ENCODE results near the gene ADGRL1.
"Not testable (repeated sequence)": the region's sequence is repeated elsewhere in the genome, so short reads cannot be mapped to it uniquely, and the experiment has no call there.

The ADGRL1 gene

GRCh38 chr19:14217886-14218285 lies 11.9 kb upstream of the ADGRL1 start:
- H3K27ac ChIP-seq (replicated peaks; ENCODE audit: low read length); H2BK120ac ChIP-seq (ENCODE audit: low read depth, low read length); H2BK5ac ChIP-seq (ENCODE audit: low read length); H3K4me2 ChIP-seq (ENCODE audit: insufficient read depth, low read length, poor library complexity, severe bottlenecking); H3K36me3 ChIP-seq (replicated peaks in 1 of 2; ENCODE audit: control insufficient read depth in 2 of 2, insufficient read depth in 2 of 2, low read length in 2 of 2); H4K8ac ChIP-seq (ENCODE audit: low read depth, low read length); H3K14ac ChIP-seq (ENCODE audit: low read length); H4K91ac ChIP-seq (ENCODE audit: low read depth, low read length, poor library complexity); H3K27me3 ChIP-seq (ENCODE audit: control insufficient read depth in 3 of 3, insufficient read depth in 3 of 3, low read depth in 1 of 3, low read length in 3 of 3); DNase-seq (ENCODE audit: low spot score); H3K9me3 ChIP-seq (replicated peaks in 1 of 2; ENCODE audit: control insufficient read depth in 2 of 2, insufficient read depth in 1 of 2, low read depth in 1 of 2, low read length in 2 of 2); H3K18ac ChIP-seq (ENCODE audit: low read length); H3K4me1 ChIP-seq (ENCODE audit: control insufficient read depth in 2 of 2, insufficient read depth in 1 of 2, low read depth in 1 of 2, low read length in 2 of 2); H3K4me3 ChIP-seq (ENCODE audit: low read length in 2 of 2); H2BK12ac ChIP-seq (ENCODE audit: low read length); H2AFZ ChIP-seq (ENCODE audit: low read length); H3K4ac ChIP-seq (ENCODE audit: low read length); H3K9ac ChIP-seq (ENCODE audit: low read depth, low read length, poor library complexity); H2BK15ac ChIP-seq (ENCODE audit: low read length); H3K79me1 ChIP-seq (ENCODE audit: low read depth, low read length); H3K23ac ChIP-seq (ENCODE audit: low read depth, low read length, poor library complexity): not testable (repeated sequence)
- H2AK5ac ChIP-seq (ENCODE audit: low read depth, low read length) = peak overlapping the region; percentile 0
- whole genome bisulfite sequencing, 2 donors (ENCODE audit: extremely low coverage in 2 of 2, insufficient read length in 2 of 2, insufficient replicate concordance in 1 of 2) = no CpG with 5 or more reads among the region's 4 CpGs

GRCh38 chr19:14214580-14214979 lies 8.6 kb upstream of the ADGRL1 start:
- DNase-seq (ENCODE audit: low spot score) = no peak
- H3K4me1 ChIP-seq (ENCODE audit: control insufficient read depth in 2 of 2, insufficient read depth in 1 of 2, low read depth in 1 of 2, low read length in 2 of 2) = no peaks in the 10 kb centered on the region
- H2BK120ac ChIP-seq (ENCODE audit: low read depth, low read length) = no peak overlapping the region
- H3K4me3 ChIP-seq (ENCODE audit: low read length in 2 of 2) = no peak overlapping the region
- H3K4ac ChIP-seq (ENCODE audit: low read length) = no peak overlapping the region
- no peak overlapping the region for H3K23ac ChIP-seq (ENCODE audit: low read depth, low read length, poor library complexity)
- no peaks in the 10 kb centered on the region for H3K79me1 ChIP-seq (ENCODE audit: low read depth, low read length)
- no peak overlapping the region for H3K9ac ChIP-seq (ENCODE audit: low read depth, low read length, poor library complexity)
- no peak overlapping the region for H2BK12ac ChIP-seq (ENCODE audit: low read length)
- H3K27me3 ChIP-seq (ENCODE audit: control insufficient read depth in 3 of 3, insufficient read depth in 3 of 3, low read depth in 1 of 3, low read length in 3 of 3) = no peaks in the 10 kb centered on the region
- no peaks in the 10 kb centered on the region for H3K9me3 ChIP-seq (replicated peaks in 1 of 2; ENCODE audit: control insufficient read depth in 2 of 2, insufficient read depth in 1 of 2, low read depth in 1 of 2, low read length in 2 of 2)
- WGBS, 2 donors (ENCODE audit: extremely low coverage in 2 of 2, insufficient read length in 2 of 2, insufficient replicate concordance in 1 of 2) = no CpG with 5 or more reads among the region's 2 CpGs
- no peak overlapping the region for H3K18ac ChIP-seq (ENCODE audit: low read length)
- H3K4me2 ChIP-seq (ENCODE audit: insufficient read depth, low read length, poor library complexity, severe bottlenecking) = no peak overlapping the region
- no peak overlapping the region for H2AFZ ChIP-seq (ENCODE audit: low read length)
- no peak overlapping the region for H3K27ac ChIP-seq (replicated peaks; ENCODE audit: low read length)
- H3K36me3 ChIP-seq (replicated peaks in 1 of 2; ENCODE audit: control insufficient read depth in 2 of 2, insufficient read depth in 2 of 2, low read length in 2 of 2) = no peaks in the 10 kb centered on the region
- H3K14ac ChIP-seq (ENCODE audit: low read length) = no peak overlapping the region
- H2AK5ac ChIP-seq (ENCODE audit: low read depth, low read length) = no peak overlapping the region
- H2BK5ac ChIP-seq (ENCODE audit: low read length) = no peak overlapping the region
- no peak overlapping the region for H2BK15ac ChIP-seq (ENCODE audit: low read length)
- H4K8ac ChIP-seq (ENCODE audit: low read depth, low read length) = no peak overlapping the region
- no peak overlapping the region for H4K91ac ChIP-seq (ENCODE audit: low read depth, low read length, poor library complexity)

GRCh38 chr19:14210182-14210581 lies 4.2 kb upstream of the ADGRL1 start:
- not testable (repeated sequence) for H3K27ac ChIP-seq (replicated peaks; ENCODE audit: low read length); H3K14ac ChIP-seq (ENCODE audit: low read length); H2BK120ac ChIP-seq (ENCODE audit: low read depth, low read length); H3K4me3 ChIP-seq (ENCODE audit: low read length in 2 of 2); H3K4me1 ChIP-seq (ENCODE audit: control insufficient read depth in 2 of 2, insufficient read depth in 1 of 2, low read depth in 1 of 2, low read length in 2 of 2); H2AFZ ChIP-seq (ENCODE audit: low read length); H2BK5ac ChIP-seq (ENCODE audit: low read length); H3K23ac ChIP-seq (ENCODE audit: low read depth, low read length, poor library complexity); H4K8ac ChIP-seq (ENCODE audit: low read depth, low read length); H3K4ac ChIP-seq (ENCODE audit: low read length); H3K36me3 ChIP-seq (replicated peaks in 1 of 2; ENCODE audit: control insufficient read depth in 2 of 2, insufficient read depth in 2 of 2, low read length in 2 of 2); H2BK15ac ChIP-seq (ENCODE audit: low read length); H2BK12ac ChIP-seq (ENCODE audit: low read length); H3K79me1 ChIP-seq (ENCODE audit: low read depth, low read length); DNase-seq (ENCODE audit: low spot score); H3K9me3 ChIP-seq (replicated peaks in 1 of 2; ENCODE audit: control insufficient read depth in 2 of 2, insufficient read depth in 1 of 2, low read depth in 1 of 2, low read length in 2 of 2); H4K91ac ChIP-seq (ENCODE audit: low read depth, low read length, poor library complexity); H3K27me3 ChIP-seq (ENCODE audit: control insufficient read depth in 3 of 3, insufficient read depth in 3 of 3, low read depth in 1 of 3, low read length in 3 of 3); H3K4me2 ChIP-seq (ENCODE audit: insufficient read depth, low read length, poor library complexity, severe bottlenecking)
- Histone ChIP-seq H2AK5ac (ENCODE audit: low read depth, low read length) (peak overlapping the region; percentile 91), H3K9ac (ENCODE audit: low read depth, low read length, poor library complexity) (peak overlapping the region; percentile 50), H3K18ac (ENCODE audit: low read length) (peak overlapping the region; percentile 2)
- WGBS, 2 donors (ENCODE audit: extremely low coverage in 2 of 2, insufficient read length in 2 of 2, insufficient replicate concordance in 1 of 2) = no CpG with 5 or more reads among the region's 9 CpGs

GRCh38 chr19:14209401-14209800 lies 3.4 kb upstream of the ADGRL1 start:
- H2BK5ac ChIP-seq (ENCODE audit: low read length); H3K4me3 ChIP-seq (ENCODE audit: low read length in 2 of 2); H3K4me1 ChIP-seq (ENCODE audit: control insufficient read depth in 2 of 2, insufficient read depth in 1 of 2, low read depth in 1 of 2, low read length in 2 of 2); H3K4me2 ChIP-seq (ENCODE audit: insufficient read depth, low read length, poor library complexity, severe bottlenecking); H3K9me3 ChIP-seq (replicated peaks in 1 of 2; ENCODE audit: control insufficient read depth in 2 of 2, insufficient read depth in 1 of 2, low read depth in 1 of 2, low read length in 2 of 2); H2AFZ ChIP-seq (ENCODE audit: low read length); DNase-seq (ENCODE audit: low spot score); H4K91ac ChIP-seq (ENCODE audit: low read depth, low read length, poor library complexity); H3K9ac ChIP-seq (ENCODE audit: low read depth, low read length, poor library complexity); H2BK120ac ChIP-seq (ENCODE audit: low read depth, low read length); H3K79me1 ChIP-seq (ENCODE audit: low read depth, low read length); H3K14ac ChIP-seq (ENCODE audit: low read length); H3K18ac ChIP-seq (ENCODE audit: low read length); H3K36me3 ChIP-seq (replicated peaks in 1 of 2; ENCODE audit: control insufficient read depth in 2 of 2, insufficient read depth in 2 of 2, low read length in 2 of 2); H4K8ac ChIP-seq (ENCODE audit: low read depth, low read length); H3K4ac ChIP-seq (ENCODE audit: low read length); H3K27me3 ChIP-seq (ENCODE audit: control insufficient read depth in 3 of 3, insufficient read depth in 3 of 3, low read depth in 1 of 3, low read length in 3 of 3); H3K27ac ChIP-seq (replicated peaks; ENCODE audit: low read length); H3K23ac ChIP-seq (ENCODE audit: low read depth, low read length, poor library complexity): not testable (repeated sequence)
- peak overlapping the region; percentile 17 for H2BK15ac ChIP-seq (ENCODE audit: low read length)
- H2BK12ac ChIP-seq (ENCODE audit: low read length) = peak overlapping the region; percentile 22
- peak overlapping the region; percentile 91 for H2AK5ac ChIP-seq (ENCODE audit: low read depth, low read length)
- no CpG with 5 or more reads among the region's 40 CpGs for WGBS, 2 donors (ENCODE audit: extremely low coverage in 2 of 2, insufficient read length in 2 of 2, insufficient replicate concordance in 1 of 2)
